Measurements from ENCODE around the gene TMEM134. TPM values are rescaled to one million over a fixed set of nuclear protein-coding genes. Genes with fewer than 3 reads are reported as not detected.

TMEM134 gene
- total and polyA plus RNA-seq, 10 of the 15 experiments (the other 5 are each of a cell fraction or from before 2014, with no cell fraction given): 1.6 to 93.8 (median 27.8) TPM

- ATAC-seq: no peak
- SMC1A ChIA-PET (ENCODE audit: uncharacterized antibody, unreplicated experiment): no interaction called here
- TF ChIP-seq CBX3 (IDR thresholded peaks at IDR 0.05; ENCODE audit: borderline replicate concordance, low read depth): no peak
- TF ChIP-seq CBFB (IDR thresholded peaks at IDR 0.05; ENCODE audit: low read depth): no peak
- TF ChIP-seq ZZZ3 (IDR thresholded peaks at IDR 0.05; ENCODE audit: control insufficient read depth, insufficient read length, low read depth): no peak
- no peak for TF ChIP-seq BACH1 (IDR thresholded peaks at IDR 0.05; ENCODE audit: borderline replicate concordance)
- TF ChIP-seq ZNF592 (IDR thresholded peaks at IDR 0.05): no peak
- TF ChIP-seq PBX3 (IDR thresholded peaks at IDR 0.05; ENCODE audit: insufficient replicate concordance, low read depth, low read length): no peak
- TF ChIP-seq SMAD1 (IDR thresholded peaks at IDR 0.05; ENCODE audit: low read depth, partially characterized antibody): no peak
- TF ChIP-seq CREM (IDR thresholded peaks at IDR 0.05; ENCODE audit: low read depth): no peak
- no peak for TF ChIP-seq RFX5 (IDR thresholded peaks at IDR 0.05; ENCODE audit: low read depth, low read length)
- TF ChIP-seq NFYB (IDR thresholded peaks at IDR 0.05; ENCODE audit: insufficient read depth, low read depth, low read length): no peak
- in situ Hi-C loops (cut with MboI): no loop called here
- H3K79me2 ChIP-seq (ENCODE audit: control insufficient read depth, insufficient read depth, low read length): peaks cover 2% of the 10 kb centered on the region
- H2AFZ ChIP-seq (ENCODE audit: control insufficient read depth, low read depth, low read length): no peak overlapping the region
- no peaks in the 10 kb centered on the region for H3K36me3 ChIP-seq (ENCODE audit: control insufficient read depth in 2 of 2, insufficient read depth in 2 of 2, low read length in 1 of 2)
- H3K9ac ChIP-seq (ENCODE audit: control insufficient read depth, insufficient read depth, low read length): no peak overlapping the region
- no peaks in the 10 kb centered on the region for H3K9me3 ChIP-seq (replicated peaks; ENCODE audit: control insufficient read depth, insufficient read depth, low read length)
- no peaks in the 10 kb centered on the region for H3K27me3 ChIP-seq (replicated peaks in 1 of 2; ENCODE audit: control insufficient read depth in 2 of 2, insufficient read depth in 2 of 2, low read length in 1 of 2)
- H3K4me3 ChIP-seq: no peak overlapping the region
- no peak overlapping the region for H3K4me2 ChIP-seq (ENCODE audit: control insufficient read depth, insufficient read depth)
- RAD21 ChIA-PET (ENCODE audit: unreplicated experiment): no interaction called here
- no TSS peak for BruUV-seq (replicated peaks)
- no peaks in the 10 kb centered on the region for H4K20me1 ChIP-seq (ENCODE audit: control insufficient read depth, insufficient read depth)
- POLR2A ChIA-PET: interaction anchor here (1.4 kb wide), 1 partner anchor 8 kb away, joined by 3 read pairs; no protein-coding TSS in a partner anchor
- DNase-seq (ENCODE audit: low read depth, low spot score): no peak
- WGBS (ENCODE audit: insufficient coverage, insufficient replicate concordance, low lambda C conversion rate, missing lambda C conversion rate): 94% methylated on average over 13 of the region's 13 CpGs
- no peak for FAIRE-seq
- intact Hi-C loops (cut with micrococcal nuclease; ENCODE audit: unreplicated experiment): no loop called here
- peaks cover 2% of the 10 kb centered on the region; the same call in 1 of the 2 replicates for H3K4me1 ChIP-seq (ENCODE audit: control insufficient read depth, insufficient read depth, low read length)
- CTCF ChIA-PET: interaction anchor here (2.0 kb wide), 1 partner anchor 14 kb away, joined by 6 read pairs; no protein-coding TSS in a partner anchor
- H3K27ac ChIP-seq (ENCODE audit: control insufficient read depth, insufficient read depth): no peak overlapping the region
These were observed 45.6 kb downstream of the TMEM134 start for GRCh38 chr11:67423466-67423865.

All from GM12878 (cell line).